DOHH2 (cell line): Measurements from ENCODE around the gene MEST.

Experiments
- CTCF ChIP-seq: fragments of 200-600 bp; sonication (generic); IDR thresholded peaks from one replicate; pipeline ENCODE4 v1.5.1; 2014; ENCODE audit warnings: antibody characterized with exemption, mild to moderate bottlenecking, low read depth, low read length; ENCODE audit not compliant: poor library complexity, severe bottlenecking
- EZH2phosphoT487 ChIP-seq: fragments of 200-600 bp; sonication (generic); IDR thresholded peaks from 2 replicates; pipeline ENCODE4 v1.6.1; 2017; ENCODE audit warnings: borderline replicate concordance, mild to moderate bottlenecking, antibody characterized with exemption, low read length, moderate library complexity, mixed read lengths

GRCh38 chr7:130461272-130461671 lies 30.6 kb upstream of the MEST start:
- TF ChIP-seq CTCF (no peak), EZH2phosphoT487 (no peak)
